Panc1 (cell line): Measurements from ENCODE around the gene FCSK. TPM values are rescaled to one million over a fixed set of nuclear protein-coding genes. Genes with fewer than 3 reads are reported as not detected.

ENCODE experiments used
- ATAC-seq: fragments of 200-7000 bp; cut with Tn5 transposase; 2 replicates; pipeline ENCODE4 v1.9.1; 2020; ENCODE audit warnings: mild to moderate bottlenecking, moderate library complexity
- BruUV-seq: library from RNA; stranded (reverse); fragments of 400-500 nt; replicated peaks from 2 replicates; lab custom pipeline; 2021; lab: Mats Ljungman, UMichigan
- CTCF ChIA-PET: fragments of 300-600 bp; sonication (Branson Sonifier 250); formaldehyde crosslinking; loops from one replicate; lab custom pipeline; 2022; ENCODE audit warnings: antibody characterized with exemption; lab: Charles Lee
- POLR2A ChIA-PET: fragments of 300-600 bp; sonication (Branson Sonifier 250); formaldehyde crosslinking; loops from one replicate; lab custom pipeline; 2022; ENCODE audit warnings: antibody characterized with exemption; lab: Charles Lee
- DNase-seq: peaks from one replicate; pipeline ENCODE4 v3.0.0-alpha.2; 2010; ENCODE audit warnings: low read depth, low spot score
- H3K27ac ChIP-seq: 2 replicates; pipeline ENCODE4 v1.5.1; 2011; ENCODE audit warnings: mild to moderate bottlenecking, low read length, inconsistent platforms
- H3K27me3 ChIP-seq: fragments of 200-500 bp; sonication (Bioruptor generic); 2 replicates; pipeline ENCODE4 v1.6.0; 2014; ENCODE audit warnings: low read length, inconsistent platforms; ENCODE audit not compliant: control insufficient read depth, insufficient read depth
- H3K36me3 ChIP-seq: fragments of 200-500 bp; sonication (Bioruptor generic); 2 replicates; pipeline ENCODE4 v1.5.1; 2014; ENCODE audit warnings: inconsistent platforms, mild to moderate bottlenecking, low read length, moderate library complexity; ENCODE audit not compliant: control insufficient read depth, insufficient read depth
- H3K4me1 ChIP-seq: 2 replicates; pipeline ENCODE4 v1.5.1; 2011; ENCODE audit warnings: inconsistent platforms, mild to moderate bottlenecking, low read length, moderate library complexity; ENCODE audit not compliant: control insufficient read depth, insufficient read depth
- H3K4me3 ChIP-seq, 2 experiments: 2 replicates each; pipeline ENCODE4 v1.5.1; 2011 to 2012; ENCODE audit warnings: low read depth in 2 of 2, low read length in 2 of 2, mild to moderate bottlenecking in 2 of 2, inconsistent platforms in 1 of 2, moderate library complexity in 1 of 2
- H3K9me3 ChIP-seq: fragments of 200-500 bp; sonication (Bioruptor generic); 2 replicates; pipeline ENCODE4 v1.5.1; 2014; ENCODE audit warnings: low read depth, mild to moderate bottlenecking, inconsistent platforms, low read length, moderate library complexity; ENCODE audit not compliant: control insufficient read depth, insufficient read depth
- POLR2AphosphoS5 ChIP-seq: IDR thresholded peaks from 2 replicates; pipeline ENCODE4 v1.6.1; 2012; ENCODE audit warnings: mild to moderate bottlenecking, low read depth, low read length, moderate library complexity
- REST ChIP-seq, 2 experiments: IDR thresholded peaks; 2 replicates each; pipeline ENCODE4 v1.6.1; 2011 to 2012; ENCODE audit warnings: low read depth in 2 of 2, control low read depth in 1 of 2, low read length in 1 of 2, mild to moderate bottlenecking in 1 of 2, moderate library complexity in 1 of 2; ENCODE audit not compliant: insufficient read depth in 1 of 2
- SIN3A ChIP-seq: IDR thresholded peaks from 2 replicates; pipeline ENCODE4 v1.6.1; 2012; ENCODE audit warnings: low read depth, mild to moderate bottlenecking, low read length, moderate library complexity, borderline replicate concordance; ENCODE audit not compliant: insufficient read depth
- TCF7L2 ChIP-seq: IDR thresholded peaks from 2 replicates; pipeline ENCODE4 v1.6.1; 2011; ENCODE audit warnings: mild to moderate bottlenecking, low read depth, low read length, inconsistent platforms
- in situ Hi-C: cut with HindIII; loops from 2 replicates; pipeline ENCODE4 v1.10.0; 2016; ENCODE audit warnings: low sequenced_read_pairs, low pct_unique_long_range_greater_than_20kb
- intact Hi-C: fragments of 100-400 bp; cut with micrococcal nuclease; formaldehyde crosslinking; loops from one replicate; pipeline ENCODE4 v1.10.0; 2022; ENCODE audit not compliant: unreplicated experiment
- total RNA-seq: library from RNA; stranded (reverse); gene quantifications from one replicate; pipeline ENCODE4 v1.2.1, GENCODE V29; 2021; ENCODE audit not compliant: unreplicated experiment
- TF ChIP-seq, protein P1 (sequence below): fragments of 450-650 bp; IDR thresholded peaks from 2 replicates; pipeline ENCODE4 v1.5.1; 2017; ENCODE audit warnings: mild to moderate bottlenecking

The FCSK gene
- total RNA-seq, 1 experiment from 2014 or later, result 16.9 TPM

DNA sequence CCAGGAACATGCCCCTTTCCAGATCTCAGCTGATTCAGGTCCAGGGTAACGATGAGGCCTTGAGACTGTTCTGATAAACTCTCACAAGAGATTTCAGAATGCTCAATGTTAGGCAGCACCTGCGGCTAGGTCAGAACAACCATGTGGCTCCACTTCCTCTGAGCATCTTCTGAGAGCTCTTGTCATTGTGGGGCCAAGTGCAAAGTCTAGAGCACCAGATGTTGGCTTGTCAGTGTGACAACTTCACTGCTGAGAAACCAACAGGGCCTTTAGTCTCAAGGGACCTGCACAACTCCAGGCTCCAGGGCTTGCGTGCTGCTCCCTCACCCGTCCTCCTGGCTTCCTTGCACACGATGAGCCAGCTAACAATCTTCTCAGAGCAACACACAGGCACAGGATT, 29.0 kb downstream of the FCSK start:
- no peak for ATAC-seq
- in situ Hi-C loops, result no loop called here
- CTCF ChIA-PET, result interaction anchor here (0.8 kb wide), 1 partner anchor 51 kb away, joined by 13 read pairs; no protein-coding TSS in a partner anchor
- TF ChIP-seq SIN3A (no peak), REST (IDR thresholded peaks at IDR 0.05; ENCODE audit: insufficient read depth in 1 of 2, low read depth in 2 of 2, low read length in 1 of 2) (no peak), TCF7L2 (no peak), POLR2AphosphoS5 (no peak)
- TF ChIP-seq, protein P1, sequence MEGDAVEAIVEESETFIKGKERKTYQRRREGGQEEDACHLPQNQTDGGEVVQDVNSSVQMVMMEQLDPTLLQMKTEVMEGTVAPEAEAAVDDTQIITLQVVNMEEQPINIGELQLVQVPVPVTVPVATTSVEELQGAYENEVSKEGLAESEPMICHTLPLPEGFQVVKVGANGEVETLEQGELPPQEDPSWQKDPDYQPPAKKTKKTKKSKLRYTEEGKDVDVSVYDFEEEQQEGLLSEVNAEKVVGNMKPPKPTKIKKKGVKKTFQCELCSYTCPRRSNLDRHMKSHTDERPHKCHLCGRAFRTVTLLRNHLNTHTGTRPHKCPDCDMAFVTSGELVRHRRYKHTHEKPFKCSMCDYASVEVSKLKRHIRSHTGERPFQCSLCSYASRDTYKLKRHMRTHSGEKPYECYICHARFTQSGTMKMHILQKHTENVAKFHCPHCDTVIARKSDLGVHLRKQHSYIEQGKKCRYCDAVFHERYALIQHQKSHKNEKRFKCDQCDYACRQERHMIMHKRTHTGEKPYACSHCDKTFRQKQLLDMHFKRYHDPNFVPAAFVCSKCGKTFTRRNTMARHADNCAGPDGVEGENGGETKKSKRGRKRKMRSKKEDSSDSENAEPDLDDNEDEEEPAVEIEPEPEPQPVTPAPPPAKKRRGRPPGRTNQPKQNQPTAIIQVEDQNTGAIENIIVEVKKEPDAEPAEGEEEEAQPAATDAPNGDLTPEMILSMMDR, result no peak
- Histone ChIP-seq H3K4me3 (no peak overlapping the region), H3K4me1 (no peaks in the 10 kb centered on the region), H3K9me3 (no peaks in the 10 kb centered on the region), H3K27me3 (no peaks in the 10 kb centered on the region), H3K27ac (no peak overlapping the region), H3K36me3 (no peaks in the 10 kb centered on the region)
- BruUV-seq, result no TSS peak
- POLR2A ChIA-PET, result interaction anchor here (0.7 kb wide), 1 partner anchor 102 kb away, joined by 5 read pairs; no protein-coding TSS in a partner anchor
- DNase-seq, result no peak
- intact Hi-C loops, result no loop called here

- CTCF ChIA-PET, result no interaction called here
Observed at GRCh38 chr16:70484867-70485266, 30.5 kb downstream of the FCSK start.

DNA sequence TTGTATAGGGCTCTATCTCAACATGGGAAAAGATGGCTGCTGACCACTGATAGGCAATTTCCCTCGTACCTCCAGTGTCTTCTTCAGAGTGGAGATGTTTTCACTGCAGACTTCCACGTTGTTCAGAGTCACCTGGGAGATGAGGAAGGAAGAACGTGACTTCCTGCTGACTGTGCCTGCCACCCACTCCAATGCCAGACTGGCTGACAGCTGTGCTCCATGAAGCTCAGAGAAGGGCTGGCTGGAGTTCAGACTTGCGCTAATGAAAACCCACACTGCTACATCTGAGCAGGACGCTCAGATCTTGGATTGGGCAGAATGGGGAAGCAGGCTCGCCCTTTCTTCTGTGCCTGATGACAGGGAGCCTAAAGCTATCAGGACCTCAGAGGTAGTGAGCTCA, 35.9 kb downstream of the FCSK start:
- no peak overlapping the region for H3K4me3 ChIP-seq
- no peaks in the 10 kb centered on the region for H3K27me3 ChIP-seq
- ATAC-seq (no peak), DNase-seq (no peak)
- peaks cover 4% of the 10 kb centered on the region; the same call in 1 of the 2 replicates for H3K36me3 ChIP-seq
- ChIA-PET CTCF (no interaction called here), POLR2A (no interaction called here)
- no peak overlapping the region for H3K27ac ChIP-seq
- no peaks in the 10 kb centered on the region for H3K4me1 ChIP-seq
- in situ Hi-C loops (no loop called here), intact Hi-C loops (no loop called here)
- TF ChIP-seq, protein P1, result no peak
- TF ChIP-seq POLR2AphosphoS5 (no peak), TCF7L2 (no peak), SIN3A (no peak), REST (IDR thresholded peaks at IDR 0.05; ENCODE audit: insufficient read depth in 1 of 2, low read depth in 2 of 2, low read length in 1 of 2) (no peak)
- BruUV-seq, result no TSS peak
- H3K9me3 ChIP-seq, result no peaks in the 10 kb centered on the region

More at GRCh38 chr16:70484867-70485266, 30.5 kb downstream of the FCSK start:
- Histone ChIP-seq H3K9me3 (no peaks in the 10 kb centered on the region), H3K27ac (no peak overlapping the region), H3K27me3 (no peaks in the 10 kb centered on the region), H3K4me1 (no peaks in the 10 kb centered on the region), H3K4me3 (no peak overlapping the region), H3K36me3 (no peaks in the 10 kb centered on the region)
- in situ Hi-C loops (no loop called here), intact Hi-C loops (no loop called here)
- TF ChIP-seq POLR2AphosphoS5, result no peak
- no peak for TF ChIP-seq TCF7L2
- no peak for TF ChIP-seq SIN3A
- POLR2A ChIA-PET, result no interaction called here
- no peak for DNase-seq
- no TSS peak for BruUV-seq
- ATAC-seq, result no peak
